K562 (cell line): ENCODE data around the gene TNIK. TPM values are rescaled to one million over a fixed set of nuclear protein-coding genes. Genes with fewer than 3 reads are reported as not detected.

ENCODE experiments used
- ATAC-seq: fragments of 200-7000 bp; cut with Tn5 transposase; 3 replicates; pipeline ENCODE4 v1.9.1; 2020; ENCODE audit warnings: moderate library complexity
- BruUV-seq: library from RNA; stranded (reverse); fragments of 400-500 nt; replicated peaks from 2 replicates; lab custom pipeline; 2021; lab: Mats Ljungman, UMichigan
- CTCF ChIA-PET: fragments of 300-600 bp; formaldehyde crosslinking; extraction: SDS; loops from one replicate; lab custom pipeline; 2021; ENCODE audit warnings: low intra/inter-chr PET ratio; lab: Yijun Ruan, JAX
- POLR2A ChIA-PET: fragments of 300-600, 350-650 bp; sonication (Branson Sonifier 250); formaldehyde crosslinking; extraction: SDS; loops from one replicate; lab custom pipeline; 2021; ENCODE audit warnings: antibody characterized with exemption, inconsistent platforms; lab: Yijun Ruan, JAX
- DNase-seq, 4 experiments: peaks; one replicate each; pipeline versions ENCODE4 v3.0.0 to v3.0.0-alpha.2; 2011 to 2018; ENCODE audit warnings: low spot score in 3 of 4, mixed read lengths in 3 of 4; ENCODE audit errors: extremely low read depth in 1 of 4
- FAIRE-seq: peaks from 2 replicates; lab custom pipeline; 2011; peaks lifted over from hg19 to GRCh38; lab: Jason Lieb, UNC
- H2AFZ ChIP-seq: 2 replicates; pipeline ENCODE4 v1.6.0; 2011; ENCODE audit warnings: low read depth, low read length, control low read depth, inconsistent platforms
- H3K27ac ChIP-seq: fragments of 200-600 bp; 3 replicates; pipeline ENCODE4 v1.8.0; 2011; ENCODE audit warnings: low read depth, mild to moderate bottlenecking, control low read depth, inconsistent platforms, low read length, moderate library complexity, mixed read lengths; ENCODE audit errors: extremely low read depth
- H3K27me3 ChIP-seq, 2 experiments: fragments of 300-600 bp in 1 of 2; 2 replicates in 1 of 2; 3 replicates in 1 of 2; pipeline versions ENCODE4 v1.6.0 to v1.8.0; 2011; ENCODE audit warnings: inconsistent platforms in 2 of 2, low read length in 2 of 2, mild to moderate bottlenecking in 1 of 2, mixed read lengths in 1 of 2, moderate library complexity in 1 of 2; ENCODE audit not compliant: control insufficient read depth in 2 of 2, insufficient read depth in 2 of 2
- H3K36me3 ChIP-seq: fragments of 300-600 bp; 3 replicates; pipeline ENCODE4 v1.8.0; 2011; ENCODE audit warnings: mild to moderate bottlenecking, low read length, inconsistent platforms; ENCODE audit not compliant: control insufficient read depth, insufficient read depth
- H3K4me1 ChIP-seq, 2 experiments: fragments of 200-600 bp in 1 of 2; replicated peaks in 1 of 2; 2 replicates in 1 of 2; 3 replicates in 1 of 2; pipeline versions ENCODE4 v1.5.1 to v1.8.0; 2011; ENCODE audit warnings: inconsistent platforms in 2 of 2, low read length in 2 of 2, mild to moderate bottlenecking in 1 of 2, mixed read lengths in 1 of 2, moderate library complexity in 1 of 2; ENCODE audit not compliant: control insufficient read depth in 2 of 2, insufficient read depth in 2 of 2
- H3K4me2 ChIP-seq: 2 replicates; pipeline ENCODE4 v1.6.1; 2011; ENCODE audit warnings: low read length, control low read depth, inconsistent platforms, mixed read lengths; ENCODE audit not compliant: insufficient read depth
- H3K4me3 ChIP-seq: fragments of 200-600 bp; sonication (generic), shearing (Covaris generic); 2 replicates; pipeline ENCODE4 v1.5.1; 2016; ENCODE audit warnings: control low read depth, inconsistent platforms
- H3K79me2 ChIP-seq: fragments of 200-600 bp; 3 replicates; pipeline ENCODE4 v1.8.0; 2011; ENCODE audit warnings: low read length, inconsistent platforms; ENCODE audit not compliant: control insufficient read depth, insufficient read depth
- H3K9ac ChIP-seq, 2 experiments: 2 replicates each; pipeline versions ENCODE4 v1.6.0 to v1.6.1; 2011; ENCODE audit warnings: low read depth in 2 of 2, low read length in 2 of 2, control low read depth in 1 of 2, inconsistent platforms in 1 of 2, mild to moderate bottlenecking in 1 of 2, mixed read lengths in 1 of 2; ENCODE audit not compliant: insufficient read depth in 1 of 2
- H3K9me1 ChIP-seq: one replicate; pipeline ENCODE4 v1.6.0; 2011; ENCODE audit warnings: inconsistent platforms, mild to moderate bottlenecking, low read length, moderate library complexity; ENCODE audit not compliant: control insufficient read depth, insufficient read depth
- H3K9me3 ChIP-seq: replicated peaks from 2 replicates; pipeline ENCODE4 v1.5.1; 2011; ENCODE audit warnings: low read depth, low read length, inconsistent platforms; ENCODE audit not compliant: control insufficient read depth, insufficient read depth
- H4K20me1 ChIP-seq: replicated peaks from 2 replicates; pipeline ENCODE4 v1.6.1; 2011; ENCODE audit warnings: low read length, inconsistent platforms, mixed read lengths; ENCODE audit not compliant: control insufficient read depth, insufficient read depth
- DIDO1 ChIP-seq: fragments of 450-650 bp; IDR thresholded peaks from 2 replicates; pipeline ENCODE4 v1.6.1; 2016; ENCODE audit warnings: low read depth, missing biosample characterization, missing genetic modification characterization
- ESRRA ChIP-seq: fragments of 450-650 bp; IDR thresholded peaks from 2 replicates; pipeline ENCODE4 v1.6.1; 2014; ENCODE audit warnings: low read depth, mild to moderate bottlenecking, moderate library complexity, borderline replicate concordance
- RB1 ChIP-seq: fragments of 450-650 bp; IDR thresholded peaks from 2 replicates; pipeline ENCODE4 v1.6.1; 2017; ENCODE audit warnings: low read depth, mild to moderate bottlenecking
- YY1 ChIP-seq, 3 experiments: IDR thresholded peaks; 2 replicates each; pipeline ENCODE4 v1.6.1; 2011; ENCODE audit warnings: low read length in 2 of 3, mild to moderate bottlenecking in 2 of 3, moderate library complexity in 2 of 3, borderline replicate concordance in 1 of 3, control low read depth in 1 of 3, low read depth in 1 of 3; ENCODE audit not compliant: insufficient read depth in 3 of 3, insufficient replicate concordance in 2 of 3, control insufficient read depth in 1 of 3, insufficient read length in 1 of 3; ENCODE audit errors: extremely low read depth in 1 of 3
- ZNF583 ChIP-seq: fragments of 250-450 bp; sonication (Bioruptor Pico); IDR thresholded peaks from 2 replicates; pipeline ENCODE4 v1.4.0; 2020
- ZNF589 ChIP-seq: fragments of 200-800 bp; sonication (Bioruptor generic); IDR thresholded peaks from 2 replicates; pipeline ENCODE4 v1.6.1; 2016; ENCODE audit warnings: low read depth, missing genetic modification characterization, missing compliant biosample characterization
- WGBS: fragments of 100-300 bp; shearing (Covaris generic); methylation state at CpG from one replicate; pipeline ENCODE4 v1.1.6; 2016; ENCODE audit warnings: low coverage, mixed read lengths; ENCODE audit not compliant: insufficient coverage; ENCODE audit errors: missing lambda C conversion rate; 5-methylcytosine and 5-hydroxymethylcytosine counted together
- in situ Hi-C: fragments of 300-500 bp; cut with MboI; formaldehyde crosslinking; loops from 4 replicates; pipeline ENCODE4 v1.15.0; 2018; ENCODE audit warnings: inconsistent platforms, mixed read lengths
- intact Hi-C: fragments of 100-400 bp; cut with micrococcal nuclease; formaldehyde crosslinking; loops from 2 replicates; pipeline ENCODE4 v1.14.2; 2022
- polyA plus RNA-seq, 8 experiments: library from polyadenylated mRNA; depleted of rRNA in 4 of 8; stranded (reverse) in 5 of 8; unstranded in 3 of 8; fragments of >200 nt; fragmentation: Nextera tagmentation in 2 of 8; fragmentation: Illumina TruSeq in 1 of 8; extraction: Ambion mirVana in 2 of 8; extraction: Trizol in 1 of 8; gene quantifications; 2 replicates each; pipeline versions ENCODE4 v1.2.1 to v1.2.3, GENCODE V29; 2011 to 2014; ENCODE audit warnings: inconsistent platforms in 1 of 8, missing spikeins in 1 of 8
- total RNA-seq, 7 experiments: library from RNA; depleted of rRNA in 6 of 7; stranded (reverse); fragments of >200 nt in 6 of 7; fragmentation: Illumina TruSeq in 2 of 7; extraction: Trizol in 2 of 7; gene quantifications; 2 replicates each; pipeline versions ENCODE4 v1.2.1 to v1.2.3, GENCODE V29; 2011 to 2021; ENCODE audit warnings: low replicate concordance in 1 of 7

Gene TNIK
- total and polyA plus RNA-seq, 9 of the 15 experiments (the other 6 are each of a cell fraction or from before 2014, with no cell fraction given): 6.6 to 39.0 (median 24.7) TPM

DNA sequence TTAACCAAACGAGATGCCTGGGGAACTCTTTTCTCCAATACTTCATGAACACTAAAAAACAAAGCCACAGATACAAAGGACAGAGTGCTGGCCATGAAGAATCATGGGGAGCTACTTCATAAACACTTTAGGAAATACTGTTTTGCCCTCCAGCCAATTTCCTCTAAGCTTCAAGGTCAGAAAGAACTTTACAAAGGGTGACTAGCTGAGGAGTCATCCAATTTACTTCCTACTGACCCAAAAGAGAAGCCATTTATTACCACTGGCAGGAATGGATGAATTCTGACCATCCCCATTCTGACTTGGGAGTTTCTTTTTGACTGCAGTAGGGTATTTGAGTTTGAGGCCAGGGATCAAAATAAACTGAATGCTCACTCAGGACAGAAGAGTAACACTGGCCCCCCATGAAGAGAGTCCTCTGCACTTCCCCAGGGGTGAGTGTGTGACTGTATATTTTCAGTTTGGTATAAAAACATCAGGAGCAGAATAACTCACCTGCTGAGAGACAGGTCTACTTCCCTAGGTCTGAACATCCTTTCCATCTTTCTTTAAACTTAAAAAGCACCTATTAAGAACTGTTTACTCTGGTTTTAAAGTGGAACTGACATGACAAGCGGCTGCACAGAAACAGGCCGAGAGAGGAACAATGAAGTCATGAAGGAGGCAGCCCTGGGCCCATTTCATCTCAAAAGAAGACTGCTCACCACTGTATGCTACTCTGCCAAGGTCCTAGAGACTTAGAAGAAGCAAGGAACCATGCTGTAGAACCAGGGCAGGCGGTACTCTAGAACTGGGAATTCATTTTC is 203.6 kb downstream of the TNIK start:
- Histone ChIP-seq H3K9me1 (no peaks in the 10 kb centered on the region), H3K9ac (no peak overlapping the region), H3K79me2 (0 out of 3 replicates have a peak, but pooled peaks cover 2% of the 10 kb centered on the region), H4K20me1 (0 out of 2 replicates have a peak, but pooled peaks cover 5% of the 10 kb centered on the region), H3K27ac (no peak overlapping the region), H2AFZ (no peak overlapping the region), H3K9me3 (no peaks in the 10 kb centered on the region), H3K36me3 (no peaks in the 10 kb centered on the region), H3K4me1 (no peaks in the 10 kb centered on the region), H3K4me2 (no peak overlapping the region), H3K4me3 (no peak overlapping the region), H3K27me3 (no peaks in the 10 kb centered on the region)
- ChIA-PET POLR2A (interaction anchor here (1.1 to 1.4 kb wide), 3 partner anchors 9 to 200 kb away, joined by 3 to 4 read pairs (median 3); no protein-coding TSS in a partner anchor), CTCF (no interaction called here)
- in situ Hi-C loops (no loop called here), intact Hi-C loops (no loop called here)
- ATAC-seq (no peak), DNase-seq (no peak), FAIRE-seq (no peak)
- WGBS: 58% methylated on average over 4 of the region's 4 CpGs
- TF ChIP-seq YY1 (IDR thresholded peaks at IDR 0.05; ENCODE audit: borderline replicate concordance in 1 of 3, control insufficient read depth in 1 of 3, extremely low read depth in 1 of 3, insufficient read depth in 3 of 3, insufficient read length in 1 of 3, insufficient replicate concordance in 2 of 3, low read depth in 1 of 3, low read length in 2 of 3) (peak in 1 of 3 experiments; percentile 9), ZNF589 (CRISPR knock-in tag) (no peak), RB1 (no peak), ZNF583 (no peak), ESRRA (peak; percentile 27; the same call in 1 of the 2 replicates), DIDO1 (tag) (no peak)
- no TSS peak for BruUV-seq
